Measurements from ENCODE around the gene SHISA9.

Gene SHISA9

GRCh38 chr16:12898551-12898950 is 2.8 kb upstream of the SHISA9 start:
- Histone ChIP-seq H4K20me1 (ENCODE audit: insufficient read depth, low read length, poor library complexity, severe bottlenecking) (no peaks in the 10 kb centered on the region), H3K79me2 (ENCODE audit: insufficient read depth, low read length) (no peaks in the 10 kb centered on the region), H3F3A (ENCODE audit: low read depth) (no peaks in the 10 kb centered on the region), H3K4me2 (ENCODE audit: low read depth, low read length, poor library complexity, severe bottlenecking) (no peak overlapping the region), H3K36me3 (ENCODE audit: insufficient read depth, low read length) (no peaks in the 10 kb centered on the region), H3K4me1 (ENCODE audit: insufficient read depth, low read length, poor library complexity, severe bottlenecking) (no peaks in the 10 kb centered on the region), H3K9me2 (replicated peaks; ENCODE audit: low read depth, low read length) (no peaks in the 10 kb centered on the region), H3K4me3 (ENCODE audit: low read length, poor library complexity, severe bottlenecking) (no peak overlapping the region), H3K9me3 (ENCODE audit: insufficient read depth, low read depth, low read length) (no peaks in the 10 kb centered on the region), H2AFZ (ENCODE audit: low read length) (no peak overlapping the region), H3K27me3 (ENCODE audit: insufficient read depth, low read length, poor library complexity, severe bottlenecking) (no peaks in the 10 kb centered on the region), H3K9ac (ENCODE audit: low read depth, low read length, poor library complexity, severe bottlenecking) (no peak overlapping the region)
- TF ChIP-seq EZH2phosphoT487 (IDR thresholded peaks at IDR 0.05; ENCODE audit: borderline replicate concordance) (no peak), CTCF (conservative IDR thresholded peaks at IDR 0.05; ENCODE audit: low read length) (no peak)

GRCh38 chr16:12899529-12900143 is 1.8 kb upstream of the SHISA9 start:
- no peaks in the 10 kb centered on the region for H3K4me1 ChIP-seq (ENCODE audit: insufficient read depth, low read length, poor library complexity, severe bottlenecking)
- no peaks in the 10 kb centered on the region for H3K27me3 ChIP-seq (ENCODE audit: insufficient read depth, low read length, poor library complexity, severe bottlenecking)
- no peaks in the 10 kb centered on the region for H3K9me2 ChIP-seq (replicated peaks; ENCODE audit: low read depth, low read length)
- H3K4me3 ChIP-seq (ENCODE audit: low read length, poor library complexity, severe bottlenecking) = no peak overlapping the region
- no peak overlapping the region for H3K4me2 ChIP-seq (ENCODE audit: low read depth, low read length, poor library complexity, severe bottlenecking)
- H3K9me3 ChIP-seq (ENCODE audit: insufficient read depth, low read depth, low read length) = no peaks in the 10 kb centered on the region
- no peaks in the 10 kb centered on the region for H3K36me3 ChIP-seq (ENCODE audit: insufficient read depth, low read length)
- no peaks in the 10 kb centered on the region for H3K79me2 ChIP-seq (ENCODE audit: insufficient read depth, low read length)
- H2AFZ ChIP-seq (ENCODE audit: low read length) = no peak overlapping the region
- TF ChIP-seq CTCF (conservative IDR thresholded peaks at IDR 0.05; ENCODE audit: low read length) = no peak
- TF ChIP-seq EZH2phosphoT487 (IDR thresholded peaks at IDR 0.05; ENCODE audit: borderline replicate concordance) = no peak
- no peaks in the 10 kb centered on the region for H4K20me1 ChIP-seq (ENCODE audit: insufficient read depth, low read length, poor library complexity, severe bottlenecking)
- H3K9ac ChIP-seq (ENCODE audit: low read depth, low read length, poor library complexity, severe bottlenecking) = no peak overlapping the region
- H3F3A ChIP-seq (ENCODE audit: low read depth) = no peaks in the 10 kb centered on the region

- Histone ChIP-seq H3K4me1 (ENCODE audit: insufficient read depth, low read length, poor library complexity, severe bottlenecking) (no peaks in the 10 kb centered on the region), H3K9me3 (ENCODE audit: insufficient read depth, low read depth, low read length) (no peaks in the 10 kb centered on the region), H4K20me1 (ENCODE audit: insufficient read depth, low read length, poor library complexity, severe bottlenecking) (no peaks in the 10 kb centered on the region), H3K36me3 (ENCODE audit: insufficient read depth, low read length) (no peaks in the 10 kb centered on the region), H3K9me2 (replicated peaks; ENCODE audit: low read depth, low read length) (no peaks in the 10 kb centered on the region), H3K4me3 (ENCODE audit: low read length, poor library complexity, severe bottlenecking) (no peak overlapping the region), H3K79me2 (ENCODE audit: insufficient read depth, low read length) (no peaks in the 10 kb centered on the region), H3K27me3 (ENCODE audit: insufficient read depth, low read length, poor library complexity, severe bottlenecking) (no peaks in the 10 kb centered on the region), H3F3A (ENCODE audit: low read depth) (no peaks in the 10 kb centered on the region), H3K9ac (ENCODE audit: low read depth, low read length, poor library complexity, severe bottlenecking) (no peak overlapping the region), H3K4me2 (ENCODE audit: low read depth, low read length, poor library complexity, severe bottlenecking) (no peak overlapping the region), H2AFZ (ENCODE audit: low read length) (no peak overlapping the region)
- TF ChIP-seq CTCF (conservative IDR thresholded peaks at IDR 0.05; ENCODE audit: low read length) = no peak
- TF ChIP-seq EZH2phosphoT487 (IDR thresholded peaks at IDR 0.05; ENCODE audit: borderline replicate concordance) = no peak
Measured at GRCh38 chr16:12900156-12900555, 1.2 kb upstream of the SHISA9 start.

Data from Loucy (cell line).